Keratinocyte (primary cell): ENCODE measurements around the gene HOXA5. TPM values are rescaled to one million over a fixed set of nuclear protein-coding genes. Genes with fewer than 3 reads are reported as not detected.
A peak's percentile ranks its signal among the peaks of the same experiment; 100 is the strongest.

Source experiments
- DNase-seq: peaks from one replicate; pipeline ENCODE4 v3.0.0-alpha.2; 2011; ENCODE audit warnings: low read depth, missing footprints, low spot score
- FAIRE-seq: peaks from 2 replicates; lab custom pipeline; 2011; peaks lifted over from hg19 to GRCh38; lab: Jason Lieb, UNC
- H2AFZ ChIP-seq: 2 replicates; pipeline ENCODE4 v1.6.0; 2012; ENCODE audit warnings: low read length, control low read depth, inconsistent platforms; ENCODE audit not compliant: control insufficient read depth
- H3K27ac ChIP-seq: 2 replicates; pipeline ENCODE4 v1.5.1; 2011; ENCODE audit warnings: low read length; ENCODE audit not compliant: control insufficient read depth, insufficient read depth
- H3K27me3 ChIP-seq: 3 replicates; pipeline ENCODE4 v1.6.0; 2011; ENCODE audit warnings: low read length; ENCODE audit not compliant: control insufficient read depth, insufficient read depth; ENCODE audit errors: extremely low read depth
- H3K36me3 ChIP-seq, 2 experiments: 2 replicates in 1 of 2; 3 replicates in 1 of 2; pipeline ENCODE4 v1.5.1; 2011; ENCODE audit warnings: low read length in 2 of 2, mild to moderate bottlenecking in 1 of 2; ENCODE audit not compliant: control insufficient read depth in 2 of 2, insufficient read depth in 2 of 2; ENCODE audit errors: extremely low read depth in 1 of 2
- H3K4me1 ChIP-seq: 3 replicates; pipeline ENCODE4 v1.5.1; 2011; ENCODE audit warnings: low read length; ENCODE audit not compliant: control insufficient read depth, insufficient read depth; ENCODE audit errors: extremely low read depth
- H3K4me2 ChIP-seq: 3 replicates; pipeline ENCODE4 v1.6.0; 2011; ENCODE audit warnings: low read depth, low read length; ENCODE audit not compliant: control insufficient read depth, insufficient read depth; ENCODE audit errors: extremely low read depth
- H3K4me3 ChIP-seq, 3 experiments: fragments of 200-600 bp in 1 of 3; sonication (generic) in 1 of 3; 2 replicates in 2 of 3; 3 replicates in 1 of 3; pipeline ENCODE4 v1.5.1; 2011 to 2016; ENCODE audit warnings: low read length in 3 of 3, mild to moderate bottlenecking in 3 of 3, control low read depth in 2 of 3, inconsistent platforms in 1 of 3, low read depth in 1 of 3, mixed read lengths in 1 of 3, mixed run types in 1 of 3, moderate library complexity in 1 of 3; ENCODE audit not compliant: control insufficient read depth in 2 of 3, insufficient read depth in 2 of 3; ENCODE audit errors: extremely low read depth in 1 of 3
- H3K79me2 ChIP-seq: 2 replicates; pipeline ENCODE4 v1.6.0; 2012; ENCODE audit warnings: low read length; ENCODE audit not compliant: control insufficient read depth, insufficient read depth
- H3K9ac ChIP-seq: 3 replicates; pipeline ENCODE4 v1.6.0; 2011; ENCODE audit warnings: low read length; ENCODE audit not compliant: control insufficient read depth, insufficient read depth; ENCODE audit errors: extremely low read depth
- H3K9me1 ChIP-seq: 3 replicates; pipeline ENCODE4 v1.6.0; 2011; ENCODE audit warnings: low read length; ENCODE audit not compliant: control insufficient read depth, insufficient read depth; ENCODE audit errors: extremely low read depth
- H3K9me3 ChIP-seq: 2 replicates; pipeline ENCODE4 v1.5.1; 2012; ENCODE audit warnings: low read depth, low read length; ENCODE audit not compliant: control insufficient read depth
- H4K20me1 ChIP-seq: 3 replicates; pipeline ENCODE4 v1.6.0; 2011; ENCODE audit warnings: low read length; ENCODE audit not compliant: control insufficient read depth, insufficient read depth; ENCODE audit errors: extremely low read depth
- EZH2 ChIP-seq: IDR thresholded peaks from one replicate; pipeline ENCODE4 v1.6.1; 2012; ENCODE audit warnings: inconsistent platforms, mild to moderate bottlenecking, low read length, moderate library complexity
- dilution Hi-C: fragments of 300-500 bp; cut with MboI; formaldehyde crosslinking; loops from one replicate; pipeline ENCODE4 v1.7.0; 2020; ENCODE audit warnings: low sequenced_read_pairs; ENCODE audit not compliant: extremely low pct_ligation_motif_present
- polyA plus RNA-seq, 5 experiments: library from polyadenylated mRNA; depleted of rRNA in 3 of 5; stranded (reverse) in 3 of 5; stranded (forward) in 1 of 5; unstranded in 1 of 5; fragments of >200 nt; gene quantifications; 1 replicate in 1 of 5; 2 replicates in 3 of 5; 3 replicates in 1 of 5; pipeline versions ENCODE4 v1.2.1 to v1.2.3, GENCODE V29; 2011 to 2012; ENCODE audit warnings: missing spikeins in 2 of 5, low read depth in 1 of 5, low replicate concordance in 1 of 5
- TF ChIP-seq, protein P1 (sequence below), 3 experiments: IDR thresholded peaks in 1 of 3; conservative IDR thresholded peaks in 1 of 3; optimal IDR thresholded peaks in 1 of 3; 2 replicates in 2 of 3; 3 replicates in 1 of 3; pipeline versions ENCODE3 to v1.5.1; 2011; ENCODE audit warnings: low read length in 3 of 3, mild to moderate bottlenecking in 3 of 3, moderate library complexity in 2 of 3, control low read depth in 1 of 3, inconsistent platforms in 1 of 3; ENCODE audit not compliant: insufficient read depth in 2 of 3; ENCODE audit errors: extremely low read depth in 1 of 3

The HOXA5 gene
- polyA plus RNA-seq, 1 donor (not counting 4 experiments of a cell fraction or from before 2014, with no cell fraction given), result 7.1 TPM

DNA sequence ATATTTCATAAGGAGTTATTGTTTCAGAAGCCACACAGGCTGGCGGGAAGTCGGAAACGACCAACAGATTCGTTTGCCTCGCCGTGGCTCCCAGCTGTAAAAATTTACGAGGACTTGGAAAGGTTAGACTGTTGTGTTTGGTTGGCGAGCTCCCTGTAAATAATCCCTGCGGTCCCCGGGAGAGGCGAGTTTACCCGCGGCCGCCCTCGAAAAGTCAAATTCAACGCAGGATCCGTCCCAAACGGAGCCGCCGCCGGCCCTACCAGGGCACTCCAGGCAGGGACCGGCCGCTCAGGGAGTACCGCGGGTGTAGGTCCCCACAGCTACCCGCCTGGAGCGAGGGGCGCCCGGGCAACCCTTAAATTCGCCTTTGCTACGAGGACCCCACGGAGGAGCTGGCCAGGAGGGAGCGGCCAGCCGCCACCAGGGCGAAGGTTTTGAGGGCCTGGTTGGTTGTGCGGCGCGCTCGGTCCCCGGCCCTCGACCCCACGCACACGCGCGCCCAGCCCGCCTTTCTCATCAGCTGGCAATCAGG, 22.6 kb upstream of the HOXA5 start:
- Histone ChIP-seq H3K9ac (peak overlapping the region; percentile 83), H3K36me3 (peaks cover 4 to 10% of the 10 kb centered on the region in 2 experiments), H3K4me2 (peak overlapping the region; percentile 98), H3K9me1 (no peaks in the 10 kb centered on the region), H2AFZ (peak overlapping the region; percentile 95), H3K4me1 (peaks cover 21% of the 10 kb centered on the region), H3K4me3 (peak overlapping the region; percentile 78 to 94 (median 84)), H3K27me3 (no peaks in the 10 kb centered on the region), H3K27ac (peak overlapping the region; percentile 87), H3K79me2 (peaks cover 88% of the 10 kb centered on the region), H4K20me1 (no peaks in the 10 kb centered on the region), H3K9me3 (no peaks in the 10 kb centered on the region)
- DNase-seq (no peak), FAIRE-seq (no peak)
- dilution Hi-C loops, result no loop called here
- TF ChIP-seq, protein P1, sequence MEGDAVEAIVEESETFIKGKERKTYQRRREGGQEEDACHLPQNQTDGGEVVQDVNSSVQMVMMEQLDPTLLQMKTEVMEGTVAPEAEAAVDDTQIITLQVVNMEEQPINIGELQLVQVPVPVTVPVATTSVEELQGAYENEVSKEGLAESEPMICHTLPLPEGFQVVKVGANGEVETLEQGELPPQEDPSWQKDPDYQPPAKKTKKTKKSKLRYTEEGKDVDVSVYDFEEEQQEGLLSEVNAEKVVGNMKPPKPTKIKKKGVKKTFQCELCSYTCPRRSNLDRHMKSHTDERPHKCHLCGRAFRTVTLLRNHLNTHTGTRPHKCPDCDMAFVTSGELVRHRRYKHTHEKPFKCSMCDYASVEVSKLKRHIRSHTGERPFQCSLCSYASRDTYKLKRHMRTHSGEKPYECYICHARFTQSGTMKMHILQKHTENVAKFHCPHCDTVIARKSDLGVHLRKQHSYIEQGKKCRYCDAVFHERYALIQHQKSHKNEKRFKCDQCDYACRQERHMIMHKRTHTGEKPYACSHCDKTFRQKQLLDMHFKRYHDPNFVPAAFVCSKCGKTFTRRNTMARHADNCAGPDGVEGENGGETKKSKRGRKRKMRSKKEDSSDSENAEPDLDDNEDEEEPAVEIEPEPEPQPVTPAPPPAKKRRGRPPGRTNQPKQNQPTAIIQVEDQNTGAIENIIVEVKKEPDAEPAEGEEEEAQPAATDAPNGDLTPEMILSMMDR (optimal IDR thresholded peaks at IDR 0.05 in 1 of 3, IDR thresholded peaks at IDR 0.05 in 1 of 3, conservative IDR thresholded peaks at IDR 0.05 in 1 of 3; ENCODE audit: extremely low read depth in 1 of 3, insufficient read depth in 2 of 3, low read length in 3 of 3), result no peak
- TF ChIP-seq EZH2, result no peak

DNA sequence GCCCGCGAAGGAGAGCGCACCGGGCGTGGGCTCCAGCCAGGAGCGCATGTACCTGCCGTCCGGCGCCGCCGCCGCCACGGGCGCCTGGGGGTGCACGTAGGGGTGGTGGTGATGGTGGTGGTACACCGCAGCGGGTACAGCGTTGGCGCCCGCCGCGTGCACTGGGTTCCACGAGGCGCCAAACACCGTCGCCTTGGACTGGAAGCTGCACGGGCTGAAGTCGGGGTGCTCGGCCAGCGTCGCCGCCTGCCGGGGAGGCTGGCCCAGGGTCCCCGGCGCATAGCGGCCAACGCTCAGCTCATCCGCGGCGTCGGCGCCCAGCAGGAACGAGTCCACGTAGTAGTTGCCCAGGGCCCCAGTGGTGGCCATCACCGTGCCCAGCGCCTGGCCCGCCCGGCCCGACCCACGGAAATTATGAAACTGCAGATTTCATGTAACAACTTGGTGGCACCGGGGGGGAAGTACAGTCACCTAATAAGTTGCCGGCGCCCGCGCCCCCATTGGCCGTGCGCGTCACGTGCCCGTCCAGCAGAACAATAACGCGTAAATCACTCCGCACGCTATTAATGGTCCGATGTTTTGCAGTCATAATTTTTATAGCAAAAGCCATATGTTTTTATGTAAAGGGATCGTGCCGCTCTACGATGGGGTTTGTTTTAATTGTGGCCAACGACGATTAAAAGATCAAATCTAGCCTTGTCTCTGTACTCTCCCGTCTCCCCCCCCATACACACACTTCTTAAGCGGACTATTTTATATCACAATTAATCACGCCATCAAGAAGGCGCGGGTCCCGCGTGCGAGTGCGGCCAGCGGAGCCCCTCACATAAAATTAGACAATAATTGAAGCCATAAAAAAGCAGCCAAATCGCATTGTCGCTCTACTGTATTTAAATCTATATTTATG, 21.9 kb upstream of the HOXA5 start, which contains the start of gene HOXA9:
TSS of gene HOXA9 (minus strand) at position 449 of the 907 bp plus-strand sequence. CDS start at position 369, 80 bp downstream.
- H4K20me1 ChIP-seq, result no peaks in the 10 kb centered on the region
- no peaks in the 10 kb centered on the region for H3K9me3 ChIP-seq
- peak within 1 kb of the TSS; percentile 83 for H3K9ac ChIP-seq
- H3K27ac ChIP-seq, result peak within 1 kb of the TSS; percentile 87
- peaks cover 21% of the 10 kb centered on the region for H3K4me1 ChIP-seq
- DNase-seq (peak; percentile 79), FAIRE-seq (peak; percentile 76)
- H3K9me1 ChIP-seq, result no peaks in the 10 kb centered on the region
- peaks cover 82% of the 10 kb centered on the region for H3K79me2 ChIP-seq
- H3K36me3 ChIP-seq, result peaks cover 4 to 10% of the 10 kb centered on the region in 2 experiments
- dilution Hi-C loops, result no loop called here
- peak within 1 kb of the TSS; percentile 98 for H3K4me2 ChIP-seq
- TF ChIP-seq, protein P1 (optimal IDR thresholded peaks at IDR 0.05 in 1 of 3, IDR thresholded peaks at IDR 0.05 in 1 of 3, conservative IDR thresholded peaks at IDR 0.05 in 1 of 3; ENCODE audit: extremely low read depth in 1 of 3, insufficient read depth in 2 of 3, low read length in 3 of 3), result no peak
- no peak for TF ChIP-seq EZH2
- peak within 1 kb of the TSS; percentile 78 to 94 (median 84) for H3K4me3 ChIP-seq
- no peaks in the 10 kb centered on the region for H3K27me3 ChIP-seq
- H2AFZ ChIP-seq, result peak within 1 kb of the TSS; percentile 95
